ENCODE data around the gene CCDC148. TPM values are rescaled to one million over a fixed set of nuclear protein-coding genes. Genes with fewer than 3 reads are reported as not detected.
A peak's percentile ranks its signal among the peaks of the same experiment; 100 is the strongest.

The CCDC148 gene
- total RNA-seq, 1 donor from 2014 or later, result 2.4 TPM

- no peak overlapping the region for H3K4me3 Mint-ChIP-seq (ENCODE audit: unreplicated experiment)
- no peak for FAIRE-seq
- H3K9me3 Mint-ChIP-seq (ENCODE audit: unreplicated experiment), result no peaks in the 10 kb centered on the region
Measured at GRCh38 chr2:158504088-158504487, 47.5 kb upstream of the CCDC148 start.

GRCh38 chr2:158502974-158503373 is 46.4 kb upstream of the CCDC148 start:
- H3K36me3 ChIP-seq (ENCODE audit: insufficient read depth, low read length), result no peaks in the 10 kb centered on the region
- H3K9ac ChIP-seq (ENCODE audit: low read length), result no peak overlapping the region
- H3K79me2 ChIP-seq (ENCODE audit: insufficient read depth, low read length), result peaks cover 48% of the 10 kb centered on the region
- Mint-ChIP-seq H3K4me3 (ENCODE audit: unreplicated experiment) (no peak overlapping the region), H3K27ac (ENCODE audit: unreplicated experiment) (peak overlapping the region; percentile 55), H3K9me3 (ENCODE audit: unreplicated experiment) (no peaks in the 10 kb centered on the region), H3K36me3 (ENCODE audit: low read depth, unreplicated experiment) (no peaks in the 10 kb centered on the region), H3K27me3 (ENCODE audit: low read depth, unreplicated experiment) (no peaks in the 10 kb centered on the region), H3K4me1 (ENCODE audit: low read depth, unreplicated experiment) (peaks cover 63% of the 10 kb centered on the region)
- H3K27ac ChIP-seq (ENCODE audit: low read depth, low read length), result peak overlapping the region; percentile 48
- H3K27me3 ChIP-seq (ENCODE audit: insufficient read depth, low read length), result no peaks in the 10 kb centered on the region
- DNase-seq (ENCODE audit: low read depth) (peak; percentile 93), FAIRE-seq (no peak)
- peaks cover 11% of the 10 kb centered on the region for H3K4me1 ChIP-seq (ENCODE audit: insufficient read depth, low read length)
- no peak overlapping the region for H3K4me3 ChIP-seq (ENCODE audit: insufficient read depth, low read depth, low read length)
- H3K9me3 ChIP-seq (ENCODE audit: insufficient read depth, low read depth, low read length), result no peaks in the 10 kb centered on the region
- H4K20me1 ChIP-seq (ENCODE audit: insufficient read depth, low read length), result peaks cover 7% of the 10 kb centered on the region
- TF ChIP-seq EZH2 (IDR thresholded peaks at IDR 0.05; ENCODE audit: insufficient read depth, low read length), result no peak
- no peak for TF ChIP-seq CTCF (IDR thresholded peaks at IDR 0.05; ENCODE audit: insufficient read depth, low read depth, low read length)
- no peak overlapping the region for H2AFZ ChIP-seq (ENCODE audit: low read depth, low read length)
- H3K4me2 ChIP-seq (ENCODE audit: low read length), result peak overlapping the region; percentile 47

More at GRCh38 chr2:158504088-158504487, 47.5 kb upstream of the CCDC148 start:
- Histone ChIP-seq H3K79me2 (ENCODE audit: insufficient read depth, low read length) (peaks cover 50% of the 10 kb centered on the region), H3K4me1 (ENCODE audit: insufficient read depth, low read length) (peaks cover 11% of the 10 kb centered on the region), H2AFZ (ENCODE audit: low read depth, low read length) (no peak overlapping the region), H3K27ac (ENCODE audit: low read depth, low read length) (no peak overlapping the region), H3K27me3 (ENCODE audit: insufficient read depth, low read length) (no peaks in the 10 kb centered on the region), H3K4me2 (ENCODE audit: low read length) (no peak overlapping the region), H3K9ac (ENCODE audit: low read length) (no peak overlapping the region), H3K9me3 (ENCODE audit: insufficient read depth, low read depth, low read length) (no peaks in the 10 kb centered on the region), H4K20me1 (ENCODE audit: insufficient read depth, low read length) (peaks cover 7% of the 10 kb centered on the region), H3K4me3 (ENCODE audit: insufficient read depth, low read depth, low read length) (no peak overlapping the region), H3K36me3 (ENCODE audit: insufficient read depth, low read length) (no peaks in the 10 kb centered on the region)
- Mint-ChIP-seq H3K36me3 (ENCODE audit: low read depth, unreplicated experiment) (no peaks in the 10 kb centered on the region), H3K27me3 (ENCODE audit: low read depth, unreplicated experiment) (no peaks in the 10 kb centered on the region), H3K4me1 (ENCODE audit: low read depth, unreplicated experiment) (peaks cover 58% of the 10 kb centered on the region), H3K27ac (ENCODE audit: unreplicated experiment) (peak overlapping the region; percentile 27)
- no peak for DNase-seq (ENCODE audit: low read depth)
- TF ChIP-seq CTCF (IDR thresholded peaks at IDR 0.05; ENCODE audit: insufficient read depth, low read depth, low read length) (no peak), EZH2 (IDR thresholded peaks at IDR 0.05; ENCODE audit: insufficient read depth, low read length) (no peak)

GRCh38 chr2:158501301-158501700 is 44.7 kb upstream of the CCDC148 start:
- Histone ChIP-seq H3K36me3 (ENCODE audit: insufficient read depth, low read length) (no peaks in the 10 kb centered on the region), H4K20me1 (ENCODE audit: insufficient read depth, low read length) (peaks cover 7% of the 10 kb centered on the region), H3K9me3 (ENCODE audit: insufficient read depth, low read depth, low read length) (no peaks in the 10 kb centered on the region), H3K9ac (ENCODE audit: low read length) (no peak overlapping the region), H3K27me3 (ENCODE audit: insufficient read depth, low read length) (no peaks in the 10 kb centered on the region), H3K4me2 (ENCODE audit: low read length) (no peak overlapping the region), H3K79me2 (ENCODE audit: insufficient read depth, low read length) (peaks cover 57% of the 10 kb centered on the region), H3K27ac (ENCODE audit: low read depth, low read length) (no peak overlapping the region), H3K4me1 (ENCODE audit: insufficient read depth, low read length) (peaks cover 11% of the 10 kb centered on the region), H3K4me3 (ENCODE audit: insufficient read depth, low read depth, low read length) (no peak overlapping the region), H2AFZ (ENCODE audit: low read depth, low read length) (no peak overlapping the region)
- H3K27ac Mint-ChIP-seq (ENCODE audit: unreplicated experiment), result no peak overlapping the region
- DNase-seq (ENCODE audit: low read depth) (no peak), FAIRE-seq (no peak)
- no peaks in the 10 kb centered on the region for H3K27me3 Mint-ChIP-seq (ENCODE audit: low read depth, unreplicated experiment)
- TF ChIP-seq CTCF (IDR thresholded peaks at IDR 0.05; ENCODE audit: insufficient read depth, low read depth, low read length) (no peak), EZH2 (IDR thresholded peaks at IDR 0.05; ENCODE audit: insufficient read depth, low read length) (no peak)
- H3K4me3 Mint-ChIP-seq (ENCODE audit: unreplicated experiment), result no peak overlapping the region
- H3K36me3 Mint-ChIP-seq (ENCODE audit: low read depth, unreplicated experiment), result no peaks in the 10 kb centered on the region
- H3K4me1 Mint-ChIP-seq (ENCODE audit: low read depth, unreplicated experiment), result peaks cover 67% of the 10 kb centered on the region
- H3K9me3 Mint-ChIP-seq (ENCODE audit: unreplicated experiment), result no peaks in the 10 kb centered on the region
